Activated CD8-positive, alpha-beta memory T cell treated with anti-CD3 and anti-CD28 coated beads, Interleukin-2, amount 10 ng/mL, durations not matched to agents 7 days and 5 days (primary cell): ENCODE results near the gene NELL2. TPM values are rescaled to one million over a fixed set of nuclear protein-coding genes. Genes with fewer than 3 reads are reported as not detected.
A peak's percentile ranks its signal among the peaks of the same experiment; 100 is the strongest.

Experiments used
- ATAC-seq: fragments of 150-1000 bp; cut with Tn5 transposase; one replicate; pipeline ENCODE4 v1.10.0; 2021; ENCODE audit warnings: moderate library complexity
- CTCF ChIA-PET: fragments of 350-600 bp; sonication (Branson Sonifier 250); formaldehyde crosslinking; loops from one replicate; lab custom pipeline; 2021; ENCODE audit warnings: antibody characterized with exemption; lab: Charles Lee
- DNase-seq: peaks from one replicate; pipeline ENCODE4 v3.0.0-alpha.2; 2020
- H3K27ac Mint-ChIP-seq: one replicate; pipeline ENCODE4 v1.8.0; 2021; ENCODE audit warnings: mild to moderate bottlenecking, mixed read lengths
- H3K27me3 Mint-ChIP-seq: one replicate; pipeline ENCODE4 v1.8.0; 2021; ENCODE audit warnings: mixed read lengths
- H3K36me3 Mint-ChIP-seq: one replicate; pipeline ENCODE4 v1.8.0; 2021; ENCODE audit warnings: mild to moderate bottlenecking, mixed read lengths
- H3K4me1 Mint-ChIP-seq: one replicate; pipeline ENCODE4 v1.8.0; 2021; ENCODE audit warnings: mixed read lengths
- H3K4me3 Mint-ChIP-seq: one replicate; pipeline ENCODE4 v1.8.0; 2021; ENCODE audit warnings: mild to moderate bottlenecking, moderate library complexity, mixed read lengths
- H3K9me3 Mint-ChIP-seq: one replicate; pipeline ENCODE4 v1.8.0; 2022; ENCODE audit warnings: low read depth, mixed read lengths
- total RNA-seq, 2 experiments: library from RNA; stranded (reverse); gene quantifications; one replicate each; pipeline ENCODE4 v1.2.3, GENCODE V29; 2021

Gene NELL2
- total RNA-seq, 2 experiments from 2014 or later, result 22.7 to 76.9 TPM

- peak overlapping the region; percentile 44 for H3K27ac Mint-ChIP-seq
- H3K4me1 Mint-ChIP-seq, result peaks cover 50% of the 10 kb centered on the region
- H3K36me3 Mint-ChIP-seq, result peaks cover 16% of the 10 kb centered on the region
- peaks cover 4% of the 10 kb centered on the region for H3K9me3 Mint-ChIP-seq
- CTCF ChIA-PET, result interaction anchor here (0.9 to 9.2 kb wide), 15 partner anchors 12 to 858 kb away, joined by 3 to 161 read pairs (median 5); no protein-coding TSS in a partner anchor
- no peak for DNase-seq
- H3K4me3 Mint-ChIP-seq, result peak overlapping the region; percentile 90
- H3K27me3 Mint-ChIP-seq, result peaks cover 18% of the 10 kb centered on the region
- no peak for ATAC-seq
Measured at GRCh38 chr12:44873898-44874297, 2.2 kb downstream of the NELL2 start.

- H3K27me3 Mint-ChIP-seq, result peaks cover 4% of the 10 kb centered on the region
- H3K9me3 Mint-ChIP-seq, result peaks cover 11% of the 10 kb centered on the region
- no peak overlapping the region for H3K4me3 Mint-ChIP-seq
- no peak overlapping the region for H3K27ac Mint-ChIP-seq
- peaks cover 39% of the 10 kb centered on the region for H3K4me1 Mint-ChIP-seq
- CTCF ChIA-PET, result interaction anchor here (1.3 kb wide), 1 partner anchor 95 kb away, joined by 5 read pairs; no protein-coding TSS in a partner anchor
- ATAC-seq (no peak), DNase-seq (no peak)
- peaks cover 39% of the 10 kb centered on the region for H3K36me3 Mint-ChIP-seq
Measured at GRCh38 chr12:44869503-44869902, 6.6 kb downstream of the NELL2 start.

- H3K36me3 Mint-ChIP-seq, result peaks cover 51% of the 10 kb centered on the region
- CTCF ChIA-PET, result interaction anchor here (0.6 to 1.6 kb wide), 4 partner anchors 36 to 352 kb away, joined by 3 to 4 read pairs (median 3); partner anchors contain the start of gene ANO6
- ATAC-seq, result no peak
- H3K27ac Mint-ChIP-seq, result no peak overlapping the region
- DNase-seq, result no peak
- peaks cover 13% of the 10 kb centered on the region for H3K9me3 Mint-ChIP-seq
- no peak overlapping the region for H3K4me3 Mint-ChIP-seq
- peaks cover 18% of the 10 kb centered on the region for H3K4me1 Mint-ChIP-seq
- no peaks in the 10 kb centered on the region for H3K27me3 Mint-ChIP-seq
Measured at GRCh38 chr12:44863867-44864266, 12.2 kb downstream of the NELL2 start.

- no peak for DNase-seq
- Mint-ChIP-seq H3K9me3 (peaks cover 6% of the 10 kb centered on the region), H3K36me3 (peaks cover 31% of the 10 kb centered on the region), H3K4me3 (no peak overlapping the region), H3K4me1 (peaks cover 43% of the 10 kb centered on the region), H3K27me3 (no peaks in the 10 kb centered on the region), H3K27ac (peak overlapping the region; percentile 30)
- CTCF ChIA-PET, result interaction anchor here (1.9 kb wide), 1 partner anchor 12 kb away, joined by 8 read pairs; no protein-coding TSS in a partner anchor
- ATAC-seq, result no peak
Measured at GRCh38 chr12:44859998-44860689, 16.0 kb downstream of the NELL2 start.

- no peaks in the 10 kb centered on the region for H3K27me3 Mint-ChIP-seq
- DNase-seq (no peak), ATAC-seq (no peak)
- peaks cover 20% of the 10 kb centered on the region for H3K36me3 Mint-ChIP-seq
- H3K4me1 Mint-ChIP-seq, result peaks cover 51% of the 10 kb centered on the region
- H3K9me3 Mint-ChIP-seq, result peaks cover 5% of the 10 kb centered on the region
- peak overlapping the region; percentile 47 for H3K27ac Mint-ChIP-seq
- CTCF ChIA-PET, result interaction anchor here (1.0 to 1.4 kb wide), 2 partner anchors 46 to 62 kb away, joined by 4 read pairs; no protein-coding TSS in a partner anchor
- peak overlapping the region; percentile 3 for H3K4me3 Mint-ChIP-seq
Measured at GRCh38 chr12:44858226-44858855, 17.8 kb downstream of the NELL2 start.

GRCh38 chr12:44852483-44852882 is 23.6 kb downstream of the NELL2 start:
- ATAC-seq, result no peak
- Mint-ChIP-seq H3K4me1 (peaks cover 69% of the 10 kb centered on the region), H3K27me3 (no peaks in the 10 kb centered on the region), H3K36me3 (peaks cover 1% of the 10 kb centered on the region), H3K9me3 (no peaks in the 10 kb centered on the region), H3K27ac (peak overlapping the region; percentile 59), H3K4me3 (peak overlapping the region; percentile 16)
- DNase-seq, result no peak
- CTCF ChIA-PET, result interaction anchor here (1.0 to 1.4 kb wide), 2 partner anchors 15 to 22 kb away, joined by 3 to 5 read pairs; no protein-coding TSS in a partner anchor

- H3K4me1 Mint-ChIP-seq, result peaks cover 69% of the 10 kb centered on the region
- H3K27me3 Mint-ChIP-seq, result no peaks in the 10 kb centered on the region
- CTCF ChIA-PET, result interaction anchor here (1.4 kb wide), 1 partner anchor 14 kb away, joined by 3 read pairs; no protein-coding TSS in a partner anchor
Measured at GRCh38 chr12:44851586-44851985, 24.5 kb downstream of the NELL2 start.

GRCh38 chr12:44848703-44849085 is 27.4 kb downstream of the NELL2 start:
- Mint-ChIP-seq H3K4me3 (peak overlapping the region; percentile 67), H3K4me1 (peaks cover 74% of the 10 kb centered on the region), H3K36me3 (peaks cover 7% of the 10 kb centered on the region), H3K27me3 (no peaks in the 10 kb centered on the region), H3K9me3 (no peaks in the 10 kb centered on the region), H3K27ac (peak overlapping the region; percentile 94)
- CTCF ChIA-PET, result interaction anchor here (0.7 to 2.7 kb wide), 7 partner anchors 9 to 36 kb away, joined by 3 to 16 read pairs (median 5); partner anchors contain the start of gene NELL2
- ATAC-seq, result peak; percentile 11
- no peak for DNase-seq

More at GRCh38 chr12:44851586-44851985, 24.5 kb downstream of the NELL2 start:
- DNase-seq (no peak), ATAC-seq (no peak)
- Mint-ChIP-seq H3K9me3 (no peaks in the 10 kb centered on the region), H3K4me3 (no peak overlapping the region), H3K27ac (no peak overlapping the region), H3K36me3 (no peaks in the 10 kb centered on the region)

- no peaks in the 10 kb centered on the region for H3K27me3 Mint-ChIP-seq
- no peaks in the 10 kb centered on the region for H3K9me3 Mint-ChIP-seq
- peak overlapping the region; percentile 94 for H3K27ac Mint-ChIP-seq
Measured at GRCh38 chr12:44847888-44848702, 28.0 kb downstream of the NELL2 start.

GRCh38 chr12:44847403-44847802 is 28.7 kb downstream of the NELL2 start:
- Mint-ChIP-seq H3K27ac (peak overlapping the region; percentile 94), H3K4me3 (peak overlapping the region; percentile 67), H3K36me3 (peaks cover 7% of the 10 kb centered on the region), H3K27me3 (no peaks in the 10 kb centered on the region), H3K4me1 (peaks cover 74% of the 10 kb centered on the region), H3K9me3 (no peaks in the 10 kb centered on the region)
- DNase-seq (no peak), ATAC-seq (no peak)
- CTCF ChIA-PET, result interaction anchor here (1.2 to 2.7 kb wide), 6 partner anchors 9 to 74 kb away, joined by 3 to 16 read pairs (median 6); partner anchors contain the start of gene NELL2

More at GRCh38 chr12:44847888-44848702, 28.0 kb downstream of the NELL2 start:
- peaks cover 7% of the 10 kb centered on the region for H3K36me3 Mint-ChIP-seq
- peaks cover 75% of the 10 kb centered on the region for H3K4me1 Mint-ChIP-seq
- peak overlapping the region; percentile 67 for H3K4me3 Mint-ChIP-seq
- CTCF ChIA-PET, result interaction anchor here (0.7 to 2.7 kb wide), 9 partner anchors 9 to 74 kb away, joined by 3 to 16 read pairs (median 3); partner anchors contain the start of gene NELL2
- DNase-seq (peak; percentile 87), ATAC-seq (peak; percentile 85)

GRCh38 chr12:44846826-44847225 is 29.3 kb downstream of the NELL2 start:
- peaks cover 8% of the 10 kb centered on the region for H3K36me3 Mint-ChIP-seq
- peak overlapping the region; percentile 72 for H3K27ac Mint-ChIP-seq
- CTCF ChIA-PET, result interaction anchor here (0.8 to 2.7 kb wide), 3 partner anchors 28 to 31 kb away, joined by 3 to 16 read pairs (median 3); partner anchors contain the start of gene NELL2
- H3K9me3 Mint-ChIP-seq, result no peaks in the 10 kb centered on the region
- no peak overlapping the region for H3K4me3 Mint-ChIP-seq
- H3K27me3 Mint-ChIP-seq, result no peaks in the 10 kb centered on the region
- peaks cover 72% of the 10 kb centered on the region for H3K4me1 Mint-ChIP-seq
- no peak for DNase-seq
- no peak for ATAC-seq

GRCh38 chr12:44842669-44843068 is 33.4 kb downstream of the NELL2 start:
- Mint-ChIP-seq H3K4me3 (peak overlapping the region; percentile 56), H3K27me3 (no peaks in the 10 kb centered on the region), H3K4me1 (peaks cover 69% of the 10 kb centered on the region), H3K36me3 (peaks cover 9% of the 10 kb centered on the region), H3K27ac (peak overlapping the region; percentile 79), H3K9me3 (no peaks in the 10 kb centered on the region)
- CTCF ChIA-PET, result interaction anchor here (0.8 to 1.6 kb wide), 4 partner anchors 10 to 32 kb away, joined by 3 read pairs; no protein-coding TSS in a partner anchor
- ATAC-seq, result peak; percentile 31
- DNase-seq, result no peak
